HG03354 (cell line): ENCODE measurements around the gene EEF1A2.

ENCODE experiments used
- ATAC-seq: cut with Tn5 transposase; IDR thresholded peaks from one replicate; pipeline ENCODE4 v1.9.1; 2021; ENCODE audit warnings: mild to moderate bottlenecking; ENCODE audit not compliant: unreplicated experiment, poor library complexity, severe bottlenecking

Gene EEF1A2

GRCh38 chr20:63461104-63461763 lies 37.6 kb downstream of the EEF1A2 start:
- no peak for ATAC-seq

GRCh38 chr20:63459070-63459380 lies 39.9 kb downstream of the EEF1A2 start:
- ATAC-seq, result no peak

- no peak for ATAC-seq
These were observed 40.5 kb downstream of the EEF1A2 start for GRCh38 chr20:63458170-63459069.

DNA sequence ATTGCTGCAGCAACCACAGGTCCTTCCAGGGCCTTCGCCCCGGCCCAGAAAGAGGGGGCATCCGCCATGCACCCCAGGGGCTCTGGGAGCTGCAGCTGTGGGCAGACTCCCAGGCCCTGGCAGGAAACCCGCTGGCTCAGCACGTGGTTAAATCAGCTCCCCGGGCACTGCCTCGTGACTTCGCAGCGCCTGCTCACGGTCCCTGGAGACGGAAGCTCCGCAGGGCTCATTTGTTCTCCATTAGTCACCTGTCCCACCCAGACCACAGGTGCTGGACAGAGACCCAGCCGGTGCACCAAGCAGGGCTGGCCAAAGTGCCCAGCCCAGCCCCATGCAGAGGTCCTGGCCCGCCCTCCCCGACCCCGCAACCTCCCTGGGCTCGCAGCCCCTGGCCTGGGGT lies 41.1 kb downstream of the EEF1A2 start:
- ATAC-seq, result no peak

DNA sequence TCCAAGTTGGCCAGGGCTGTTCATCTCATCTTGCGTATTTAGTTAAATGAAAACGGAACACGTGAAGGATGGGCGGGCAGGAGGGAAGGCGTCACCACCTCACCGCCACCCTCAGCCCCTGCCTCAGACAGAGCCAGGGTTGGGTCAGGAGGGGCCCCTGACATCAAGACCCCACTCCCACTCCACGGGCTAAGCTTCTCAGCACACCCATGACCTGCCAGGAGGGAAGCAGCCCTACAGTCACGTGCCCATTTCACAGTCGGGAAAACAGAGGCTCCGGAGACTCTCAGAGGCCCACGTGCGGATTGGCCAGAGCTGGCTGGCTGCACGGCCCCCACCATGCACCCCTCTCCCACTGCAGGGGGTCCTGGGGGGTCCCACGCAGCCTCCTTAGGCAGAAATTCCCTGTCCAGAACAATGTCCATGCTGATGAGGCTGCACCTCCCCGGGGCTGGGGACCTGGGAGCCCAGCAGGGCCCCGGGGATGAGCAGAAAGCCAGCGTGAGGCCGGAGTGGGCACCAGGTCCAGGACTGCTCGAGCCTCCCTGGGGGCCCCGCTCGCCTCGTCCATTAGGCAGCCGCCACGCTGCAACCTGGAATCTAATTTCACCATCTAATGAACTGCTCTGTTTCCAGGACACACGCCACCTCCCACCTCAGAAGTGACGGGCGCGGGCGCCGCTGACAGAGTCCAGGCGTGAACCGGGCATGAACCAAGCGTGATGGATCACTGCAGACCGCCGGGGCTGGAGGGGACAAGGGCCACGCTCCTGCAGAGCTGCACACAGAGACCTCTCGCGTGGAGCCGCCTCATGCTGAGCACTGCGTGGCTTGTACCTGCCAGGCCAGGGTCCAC lies 42.2 kb downstream of the EEF1A2 start:
- no peak for ATAC-seq

DNA sequence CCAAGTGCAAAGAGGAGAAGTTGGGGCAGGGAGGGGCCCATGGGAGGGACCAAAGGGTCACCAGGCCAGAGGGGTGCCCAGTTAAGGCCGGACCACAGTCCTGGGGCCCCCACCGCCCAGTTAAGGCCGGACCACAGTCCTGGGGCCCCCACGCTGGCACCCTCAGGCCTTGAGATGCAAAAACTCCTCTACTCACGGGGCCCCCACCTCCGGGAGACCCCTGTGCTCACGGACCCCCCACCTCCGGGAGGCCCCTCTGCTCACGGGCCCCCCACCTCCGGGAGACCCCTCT lies 43.4 kb downstream of the EEF1A2 start:
- no peak for ATAC-seq

DNA sequence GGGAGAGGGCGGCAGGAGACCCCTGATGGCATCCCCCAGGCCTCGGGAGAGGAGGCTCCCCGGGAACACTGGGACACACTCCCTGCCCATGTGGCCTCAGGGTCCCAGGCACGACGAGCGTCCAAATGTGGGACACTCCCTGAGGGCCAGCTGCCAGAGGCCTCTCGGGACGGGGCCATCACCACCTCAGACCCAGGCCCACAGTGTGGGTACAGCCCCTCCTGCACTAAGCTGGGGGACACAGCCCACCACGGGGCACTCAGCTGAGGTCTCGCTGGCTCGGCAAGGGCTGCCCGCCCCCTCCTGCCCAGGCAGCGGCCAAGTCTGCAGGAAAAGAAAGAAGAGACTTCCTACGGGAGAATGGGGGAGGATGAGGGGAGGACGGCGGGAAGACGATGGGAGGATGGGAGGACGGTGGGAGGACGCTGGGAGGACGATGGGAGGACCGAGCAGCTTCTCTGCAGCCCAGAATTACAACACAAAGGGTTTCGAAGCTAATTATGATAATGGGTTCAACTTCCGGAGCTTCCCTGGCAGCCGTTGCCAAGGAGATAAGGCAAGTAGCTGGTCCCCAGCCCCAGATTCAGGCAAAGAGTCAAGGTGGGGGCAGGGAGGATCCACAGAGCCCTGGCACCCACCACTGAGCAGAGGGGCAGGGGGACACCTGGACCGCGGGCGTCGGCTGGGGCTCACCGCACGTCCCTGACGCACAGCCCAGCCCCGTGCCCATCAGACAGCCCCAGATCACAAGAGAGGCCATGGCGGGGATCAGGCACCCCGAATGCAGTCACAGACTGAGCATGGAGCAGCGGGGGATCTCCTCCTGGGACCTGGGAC lies 43.9 kb downstream of the EEF1A2 start:
- no peak for ATAC-seq

- ATAC-seq, result no peak
These were observed 45.9 kb downstream of the EEF1A2 start for GRCh38 chr20:63452821-63453523.

DNA sequence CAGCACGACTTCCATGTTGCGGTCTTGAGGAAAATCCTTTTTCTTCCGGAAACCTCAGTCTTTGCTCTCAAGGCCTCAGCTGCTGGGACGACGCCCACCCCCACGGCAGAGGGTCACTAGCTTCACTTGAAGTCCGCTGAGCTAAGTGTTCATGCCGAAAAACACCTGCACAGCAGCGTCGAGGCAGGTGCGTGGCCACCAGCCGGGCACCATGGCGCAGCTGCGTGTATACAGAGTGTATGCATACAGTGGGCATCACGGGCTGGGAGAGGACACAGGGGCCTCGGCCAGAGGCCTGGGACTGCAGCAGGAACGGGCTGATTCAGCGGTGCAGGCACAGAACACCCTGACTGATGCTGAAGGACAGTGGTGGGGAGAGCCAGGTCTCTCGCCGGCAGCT lies 46.5 kb downstream of the EEF1A2 start:
- no peak for ATAC-seq

DNA sequence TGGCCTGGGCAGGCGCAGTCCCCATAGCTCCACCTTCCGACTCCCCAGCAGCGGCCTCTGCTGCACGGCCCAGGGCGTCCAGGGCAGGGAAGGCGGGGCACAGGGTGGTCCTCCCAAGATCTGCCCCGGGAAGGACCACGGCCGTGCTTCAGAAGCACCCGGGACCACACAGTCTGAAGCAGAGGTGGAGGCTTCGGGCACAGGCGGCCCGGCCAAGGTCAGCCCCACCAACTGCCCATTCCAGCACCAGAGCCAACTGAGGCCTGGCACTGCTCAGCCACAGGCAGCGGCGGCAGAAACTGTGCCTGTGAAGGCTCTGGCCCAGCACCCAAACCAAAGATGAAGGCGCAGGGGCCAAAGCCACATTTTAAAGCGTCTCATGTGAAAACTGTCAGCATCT lies 47.1 kb downstream of the EEF1A2 start:
- no peak for ATAC-seq

GRCh38 chr20:63449796-63450730 lies 48.8 kb downstream of the EEF1A2 start:
- no peak for ATAC-seq

DNA sequence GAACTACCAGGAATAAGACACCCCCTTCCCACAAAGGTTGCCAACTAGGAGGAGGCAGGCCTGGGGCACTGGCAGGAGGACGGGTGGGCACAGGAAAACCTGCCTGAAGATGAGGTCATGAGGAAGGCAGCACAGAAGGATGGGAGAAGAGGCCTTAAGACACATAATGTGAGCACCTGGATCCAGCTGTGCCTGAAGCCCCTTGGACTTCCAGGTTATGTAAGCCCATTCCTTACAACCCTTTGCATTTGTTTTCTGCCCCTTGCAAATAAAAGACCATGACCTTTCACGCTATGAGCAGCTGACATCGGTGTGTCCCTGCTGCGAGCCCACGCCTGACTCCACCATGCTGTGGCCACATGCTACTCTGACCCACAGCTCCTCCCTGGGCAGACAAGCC lies 49.9 kb downstream of the EEF1A2 start:
- no peak for ATAC-seq

DNA sequence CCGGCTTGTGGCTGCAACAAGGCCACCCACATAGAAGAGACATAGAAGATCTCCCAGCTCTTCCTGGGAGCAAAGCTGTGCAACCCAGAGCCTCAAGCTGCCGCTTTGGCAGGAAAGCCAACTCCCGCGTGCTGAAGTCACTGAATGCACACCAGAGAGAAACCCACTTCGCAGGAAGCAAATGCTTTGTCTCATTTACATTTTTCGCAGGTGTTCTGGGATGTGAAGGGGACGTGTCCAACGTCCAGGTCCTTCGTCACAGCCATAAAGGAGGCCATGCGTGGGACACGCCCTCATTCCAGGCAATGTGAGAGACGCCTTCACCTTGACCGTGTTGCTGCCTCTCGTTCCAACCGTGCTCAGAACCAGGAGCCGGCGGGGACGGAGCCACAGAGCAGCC lies 50.9 kb downstream of the EEF1A2 start:
- ATAC-seq, result no peak

GRCh38 chr20:63447320-63447719 lies 51.6 kb downstream of the EEF1A2 start:
- ATAC-seq, result no peak

DNA sequence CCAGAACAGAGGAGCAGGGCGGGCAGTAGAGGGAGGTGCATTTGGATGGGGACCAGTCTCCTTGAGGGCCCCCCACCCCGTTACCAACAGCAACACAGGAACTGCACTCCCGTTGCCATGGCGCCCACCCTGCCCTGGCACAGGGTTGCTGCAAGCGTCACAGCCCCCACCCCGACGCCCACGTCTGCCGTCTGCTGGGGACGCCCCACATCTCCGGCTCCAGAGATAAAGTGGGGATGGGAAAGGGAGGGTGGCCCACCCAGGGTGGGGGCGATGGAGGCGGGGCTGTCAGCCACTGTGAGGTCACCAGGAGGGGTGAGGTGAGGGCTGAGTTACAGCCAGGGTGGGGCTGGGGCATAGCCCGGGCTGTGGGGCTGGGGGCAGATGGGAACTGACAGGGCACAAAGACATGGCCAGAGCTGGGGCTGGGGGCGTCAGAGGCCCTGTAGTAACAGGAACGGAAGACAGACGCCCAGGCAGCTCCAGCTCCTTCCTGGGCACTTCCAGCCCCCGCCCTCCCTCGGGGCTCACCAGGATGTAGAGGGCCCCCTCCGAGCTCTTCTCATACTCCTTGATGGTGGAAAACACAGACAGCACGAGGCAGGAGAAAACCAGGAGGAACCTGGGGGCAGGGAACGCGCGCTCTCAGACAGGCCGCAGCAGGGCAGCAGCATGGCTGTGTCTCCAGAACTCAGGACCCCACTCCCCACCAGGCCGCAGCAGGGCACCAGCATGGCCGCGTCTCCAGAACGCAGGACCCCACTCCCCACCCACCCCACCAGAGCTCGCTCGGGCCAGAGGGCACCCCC lies 52.5 kb downstream of the EEF1A2 start:
- ATAC-seq, result no peak

GRCh38 chr20:63445075-63445734 lies 53.7 kb downstream of the EEF1A2 start:
- ATAC-seq, result no peak

DNA sequence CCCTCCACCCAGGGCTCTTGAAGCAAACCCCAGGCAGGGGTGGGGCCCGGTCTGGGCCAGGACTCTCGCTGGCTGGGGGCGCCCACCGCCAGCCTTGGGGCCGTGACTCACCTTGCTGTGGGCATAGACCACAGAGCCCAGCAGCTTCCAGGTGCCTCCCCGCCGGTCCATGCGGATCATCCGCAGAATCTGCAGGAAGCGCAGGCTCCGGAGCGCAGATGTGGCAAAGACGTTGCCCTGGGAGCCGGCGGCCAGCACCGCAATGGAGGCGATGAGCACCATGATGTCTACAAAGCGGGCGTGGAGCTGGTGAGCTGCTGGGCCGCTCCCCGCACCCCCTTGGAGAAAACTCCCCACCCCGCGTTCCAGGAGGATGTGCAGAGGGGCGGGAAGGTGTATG lies 54.3 kb downstream of the EEF1A2 start:
- no peak for ATAC-seq
